Esophagus (tissue), 2 donors: ENCODE results near the gene OGFOD2. TPM values are rescaled to one million over a fixed set of nuclear protein-coding genes. Genes with fewer than 3 reads are reported as not detected.
A peak's percentile ranks its signal among the peaks of the same experiment; 100 is the strongest.

ENCODE experiments used
- H3K27ac ChIP-seq, 2 donors: one replicate each; pipeline ENCODE4 v1.5.1; 2013; ENCODE audit warnings: low read depth in 2 of 2, mild to moderate bottlenecking in 2 of 2, inconsistent platforms in 1 of 2, low read length in 1 of 2, moderate library complexity in 1 of 2
- H3K27me3 ChIP-seq, 2 donors: one replicate each; pipeline ENCODE4 v1.6.1; 2013; ENCODE audit warnings: low read length in 2 of 2, control low read depth in 1 of 2, mild to moderate bottlenecking in 1 of 2; ENCODE audit not compliant: insufficient read depth in 2 of 2, control insufficient read depth in 1 of 2
- H3K36me3 ChIP-seq, 2 donors: one replicate each; pipeline ENCODE4 v1.6.1; 2013; ENCODE audit warnings: low read length in 1 of 2; ENCODE audit not compliant: control insufficient read depth in 2 of 2, insufficient read depth in 2 of 2
- H3K4me1 ChIP-seq, 2 donors: one replicate each; pipeline ENCODE4 v1.6.1; 2013; ENCODE audit warnings: low read length in 1 of 2; ENCODE audit not compliant: control insufficient read depth in 2 of 2, insufficient read depth in 2 of 2
- H3K4me3 ChIP-seq, 2 donors: one replicate each; pipeline ENCODE4 v1.5.1; 2013; ENCODE audit warnings: low read length in 2 of 2, mild to moderate bottlenecking in 2 of 2, low read depth in 1 of 2, moderate library complexity in 1 of 2
- H3K9me3 ChIP-seq, 2 donors: one replicate each; pipeline ENCODE4 v1.6.1; 2013; ENCODE audit warnings: mild to moderate bottlenecking in 2 of 2, low read depth in 1 of 2, low read length in 1 of 2, moderate library complexity in 1 of 2; ENCODE audit not compliant: control insufficient read depth in 2 of 2, insufficient read depth in 1 of 2
- WGBS, 2 donors: extraction: QIAGEN DNeasy Blood & Tissue Kit; methylation state at CpG; one replicate each; pipeline ENCODE4 v1.1.7; 2013; 5-methylcytosine and 5-hydroxymethylcytosine counted together
- polyA plus RNA-seq, 2 donors: library from polyadenylated mRNA; stranded (reverse); fragments of 200-250 nt; gene quantifications; one replicate each; pipeline ENCODE4 v1.2.3, GENCODE V29; 2013
- donor health status: healthy with polysubstance abuse.
- donor health status: Bipolar disorder and iron deficiency.

OGFOD2 gene
- polyA plus RNA-seq, 2 donors = 10.8 to 11.5 TPM

GRCh38 chr12:122980183-122981035, 5.4 kb downstream of the OGFOD2 start, which contains the start of gene ARL6IP4:
Gene ARL6IP4 (plus strand): TSS chr12:122980681. CDS start chr12:122981140, 459 bp downstream.
- peak within 1 kb of the TSS; percentile 89 to 93 for H3K4me3 ChIP-seq
- no peaks in the 10 kb centered on the region for H3K9me3 ChIP-seq
- peaks cover 25 to 48% of the 10 kb centered on the region in 2 donors for H3K4me1 ChIP-seq
- H3K27me3 ChIP-seq = no peaks in the 10 kb centered on the region
- 0 to 1% methylated on average over 69 to 96 of the region's 96 CpGs for WGBS, 2 donors
- peaks cover 0 to 26% of the 10 kb centered on the region in 2 donors for H3K36me3 ChIP-seq
- H3K27ac ChIP-seq = peak within 1 kb of the TSS; percentile 81 to 85

- Histone ChIP-seq H3K9me3 (no peaks in the 10 kb centered on the region), H3K36me3 (peaks cover 0 to 31% of the 10 kb centered on the region in 2 donors), H3K27ac (peak overlapping the region; percentile 81 to 85), H3K4me1 (peaks cover 24 to 43% of the 10 kb centered on the region in 2 donors), H3K27me3 (no peaks in the 10 kb centered on the region), H3K4me3 (peak overlapping the region; percentile 89 to 93)
- 0 to 1% methylated on average over 38 to 40 of the region's 40 CpGs for WGBS, 2 donors
Measured at GRCh38 chr12:122981036-122981471, 6.0 kb downstream of the OGFOD2 start.

- Histone ChIP-seq H3K4me1 (peaks cover 18 to 38% of the 10 kb centered on the region in 2 donors), H3K27ac (peak overlapping the region; percentile 81 to 85), H3K27me3 (no peaks in the 10 kb centered on the region), H3K9me3 (no peaks in the 10 kb centered on the region), H3K36me3 (peaks cover 0 to 35% of the 10 kb centered on the region in 2 donors), H3K4me3 (peak overlapping the region; percentile 89 to 93)
- 63 to 68% methylated on average over 24 to 25 of the region's 25 CpGs for WGBS, 2 donors
Measured at GRCh38 chr12:122981587-122982476, 6.8 kb downstream of the OGFOD2 start.

- 63 to 68% methylated on average over 11 of the region's 11 CpGs for WGBS, 2 donors
- Histone ChIP-seq H3K27ac (peak overlapping the region in 1 of 2 donors; percentile 2), H3K27me3 (no peaks in the 10 kb centered on the region), H3K36me3 (peaks cover 0 to 40% of the 10 kb centered on the region in 2 donors), H3K4me3 (no peak overlapping the region), H3K9me3 (no peaks in the 10 kb centered on the region), H3K4me1 (peaks cover 18 to 37% of the 10 kb centered on the region in 2 donors)
Measured at GRCh38 chr12:122982477-122982815, 7.4 kb downstream of the OGFOD2 start.

- H3K27me3 ChIP-seq = no peaks in the 10 kb centered on the region
- peak overlapping the region in 1 of 2 donors; percentile 2 for H3K27ac ChIP-seq
- peaks cover 18 to 37% of the 10 kb centered on the region in 2 donors for H3K4me1 ChIP-seq
- peaks cover 0 to 47% of the 10 kb centered on the region in 2 donors for H3K36me3 ChIP-seq
- H3K9me3 ChIP-seq = no peaks in the 10 kb centered on the region
- 72 to 73% methylated on average over 20 to 21 of the region's 21 CpGs for WGBS, 2 donors
- no peak overlapping the region for H3K4me3 ChIP-seq
Measured at GRCh38 chr12:122982963-122983788, 8.1 kb downstream of the OGFOD2 start.

- peaks cover 18 to 34% of the 10 kb centered on the region in 2 donors for H3K4me1 ChIP-seq
- 35 to 44% methylated on average over 9 of the region's 9 CpGs for WGBS, 2 donors
- H3K4me3 ChIP-seq = no peak overlapping the region
- H3K36me3 ChIP-seq = peaks cover 0 to 48% of the 10 kb centered on the region in 2 donors
- H3K27ac ChIP-seq = peak overlapping the region in 1 of 2 donors; percentile 14
- no peaks in the 10 kb centered on the region for H3K9me3 ChIP-seq
- H3K27me3 ChIP-seq = no peaks in the 10 kb centered on the region
Measured at GRCh38 chr12:122983789-122984515, 8.9 kb downstream of the OGFOD2 start.

GRCh38 chr12:122984612-122985337, 9.7 kb downstream of the OGFOD2 start:
- Histone ChIP-seq H3K4me1 (peaks cover 14 to 31% of the 10 kb centered on the region in 2 donors), H3K27ac (peak overlapping the region in 1 of 2 donors; percentile 61), H3K4me3 (no peak overlapping the region), H3K9me3 (no peaks in the 10 kb centered on the region), H3K27me3 (no peaks in the 10 kb centered on the region), H3K36me3 (peaks cover 0 to 48% of the 10 kb centered on the region in 2 donors)
- 27 to 28% methylated on average over 34 of the region's 34 CpGs for WGBS, 2 donors
